Measurements from ENCODE around the gene SYNDIG1.

SYNDIG1 gene

GRCh38 chr20:24522452-24523330 lies 53.3 kb downstream of the SYNDIG1 start:
- no peak for DNase-seq (ENCODE audit: low spot score)
- no peaks in the 10 kb centered on the region for H3K4me1 Mint-ChIP-seq (ENCODE audit: low read depth)
- no peaks in the 10 kb centered on the region for H3K27me3 Mint-ChIP-seq (ENCODE audit: low read depth)
- no peak overlapping the region for H3K4me3 Mint-ChIP-seq
- H3K9me3 Mint-ChIP-seq: no peaks in the 10 kb centered on the region
- no peak overlapping the region for H3K27ac Mint-ChIP-seq
- H3K36me3 Mint-ChIP-seq (ENCODE audit: low read depth): no peaks in the 10 kb centered on the region

GRCh38 chr20:24523661-24524060 lies 54.2 kb downstream of the SYNDIG1 start:
- no peak overlapping the region for H3K27ac Mint-ChIP-seq
- no peaks in the 10 kb centered on the region for H3K36me3 Mint-ChIP-seq (ENCODE audit: low read depth)
- no peak overlapping the region for H3K4me3 Mint-ChIP-seq
- DNase-seq (ENCODE audit: low spot score): no peak
- no peaks in the 10 kb centered on the region for H3K4me1 Mint-ChIP-seq (ENCODE audit: low read depth)
- H3K27me3 Mint-ChIP-seq (ENCODE audit: low read depth): no peaks in the 10 kb centered on the region
- H3K9me3 Mint-ChIP-seq: no peaks in the 10 kb centered on the region

GRCh38 chr20:24528583-24529368 lies 59.3 kb downstream of the SYNDIG1 start:
- H3K4me3 Mint-ChIP-seq: no peak overlapping the region
- H3K36me3 Mint-ChIP-seq (ENCODE audit: low read depth): no peaks in the 10 kb centered on the region
- no peak overlapping the region for H3K27ac Mint-ChIP-seq
- no peaks in the 10 kb centered on the region for H3K27me3 Mint-ChIP-seq (ENCODE audit: low read depth)
- peaks cover 6% of the 10 kb centered on the region for H3K9me3 Mint-ChIP-seq
- DNase-seq (ENCODE audit: low spot score): no peak
- H3K4me1 Mint-ChIP-seq (ENCODE audit: low read depth): no peaks in the 10 kb centered on the region

- H3K9me3 Mint-ChIP-seq: peaks cover 6% of the 10 kb centered on the region
- no peaks in the 10 kb centered on the region for H3K36me3 Mint-ChIP-seq (ENCODE audit: low read depth)
- H3K4me3 Mint-ChIP-seq: no peak overlapping the region
- H3K4me1 Mint-ChIP-seq (ENCODE audit: low read depth): no peaks in the 10 kb centered on the region
- no peak overlapping the region for H3K27ac Mint-ChIP-seq
- no peak for DNase-seq (ENCODE audit: low spot score)
- no peaks in the 10 kb centered on the region for H3K27me3 Mint-ChIP-seq (ENCODE audit: low read depth)
These were observed 59.9 kb downstream of the SYNDIG1 start for GRCh38 chr20:24529369-24529719.

- Mint-ChIP-seq H3K4me1 (ENCODE audit: low read depth) (no peaks in the 10 kb centered on the region), H3K27me3 (ENCODE audit: low read depth) (no peaks in the 10 kb centered on the region), H3K36me3 (ENCODE audit: low read depth) (no peaks in the 10 kb centered on the region), H3K27ac (no peak overlapping the region), H3K4me3 (no peak overlapping the region), H3K9me3 (peaks cover 6% of the 10 kb centered on the region)
- no peak for DNase-seq (ENCODE audit: low spot score)
These were observed 60.8 kb downstream of the SYNDIG1 start for GRCh38 chr20:24530131-24530680.

GRCh38 chr20:24531202-24531601 lies 61.8 kb downstream of the SYNDIG1 start:
- H3K4me3 Mint-ChIP-seq: no peak overlapping the region
- H3K27ac Mint-ChIP-seq: no peak overlapping the region
- no peaks in the 10 kb centered on the region for H3K4me1 Mint-ChIP-seq (ENCODE audit: low read depth)
- no peaks in the 10 kb centered on the region for H3K27me3 Mint-ChIP-seq (ENCODE audit: low read depth)
- no peaks in the 10 kb centered on the region for H3K36me3 Mint-ChIP-seq (ENCODE audit: low read depth)
- peaks cover 6% of the 10 kb centered on the region for H3K9me3 Mint-ChIP-seq
- no peak for DNase-seq (ENCODE audit: low spot score)

- H3K4me1 Mint-ChIP-seq (ENCODE audit: low read depth): no peaks in the 10 kb centered on the region
- peaks cover 6% of the 10 kb centered on the region for H3K9me3 Mint-ChIP-seq
- H3K36me3 Mint-ChIP-seq (ENCODE audit: low read depth): no peaks in the 10 kb centered on the region
- no peaks in the 10 kb centered on the region for H3K27me3 Mint-ChIP-seq (ENCODE audit: low read depth)
- H3K27ac Mint-ChIP-seq: no peak overlapping the region
- H3K4me3 Mint-ChIP-seq: no peak overlapping the region
- DNase-seq (ENCODE audit: low spot score): no peak
These were observed 62.4 kb downstream of the SYNDIG1 start for GRCh38 chr20:24531631-24532419.

GRCh38 chr20:24533449-24533848 lies 64.0 kb downstream of the SYNDIG1 start:
- no peaks in the 10 kb centered on the region for H3K36me3 Mint-ChIP-seq (ENCODE audit: low read depth)
- no peak overlapping the region for H3K27ac Mint-ChIP-seq
- H3K9me3 Mint-ChIP-seq: peaks cover 6% of the 10 kb centered on the region
- no peaks in the 10 kb centered on the region for H3K4me1 Mint-ChIP-seq (ENCODE audit: low read depth)
- no peak overlapping the region for H3K4me3 Mint-ChIP-seq
- H3K27me3 Mint-ChIP-seq (ENCODE audit: low read depth): no peaks in the 10 kb centered on the region
- DNase-seq (ENCODE audit: low spot score): no peak

- H3K36me3 Mint-ChIP-seq (ENCODE audit: low read depth): no peaks in the 10 kb centered on the region
- no peak overlapping the region for H3K4me3 Mint-ChIP-seq
- no peaks in the 10 kb centered on the region for H3K27me3 Mint-ChIP-seq (ENCODE audit: low read depth)
- H3K4me1 Mint-ChIP-seq (ENCODE audit: low read depth): no peaks in the 10 kb centered on the region
- H3K27ac Mint-ChIP-seq: no peak overlapping the region
- H3K9me3 Mint-ChIP-seq: peaks cover 6% of the 10 kb centered on the region
- DNase-seq (ENCODE audit: low spot score): no peak
These were observed 64.9 kb downstream of the SYNDIG1 start for GRCh38 chr20:24534282-24534681.

- no peak for DNase-seq (ENCODE audit: low spot score)
- H3K4me1 Mint-ChIP-seq (ENCODE audit: low read depth): no peaks in the 10 kb centered on the region
- no peak overlapping the region for H3K4me3 Mint-ChIP-seq
- H3K27ac Mint-ChIP-seq: no peak overlapping the region
- no peaks in the 10 kb centered on the region for H3K36me3 Mint-ChIP-seq (ENCODE audit: low read depth)
- no peaks in the 10 kb centered on the region for H3K9me3 Mint-ChIP-seq
- peaks cover 4% of the 10 kb centered on the region for H3K27me3 Mint-ChIP-seq (ENCODE audit: low read depth)
These were observed 66.7 kb downstream of the SYNDIG1 start for GRCh38 chr20:24535941-24536730.

GRCh38 chr20:24537210-24537609 lies 67.8 kb downstream of the SYNDIG1 start:
- Mint-ChIP-seq H3K27me3 (ENCODE audit: low read depth) (peaks cover 9% of the 10 kb centered on the region), H3K4me3 (no peak overlapping the region), H3K9me3 (no peaks in the 10 kb centered on the region), H3K27ac (no peak overlapping the region), H3K36me3 (ENCODE audit: low read depth) (no peaks in the 10 kb centered on the region), H3K4me1 (ENCODE audit: low read depth) (no peaks in the 10 kb centered on the region)
- DNase-seq (ENCODE audit: low spot score): no peak

GRCh38 chr20:24542721-24543120 lies 73.3 kb downstream of the SYNDIG1 start:
- no peaks in the 10 kb centered on the region for H3K4me1 Mint-ChIP-seq (ENCODE audit: low read depth)
- no peaks in the 10 kb centered on the region for H3K9me3 Mint-ChIP-seq
- H3K27ac Mint-ChIP-seq: no peak overlapping the region
- no peak overlapping the region for H3K4me3 Mint-ChIP-seq
- no peaks in the 10 kb centered on the region for H3K36me3 Mint-ChIP-seq (ENCODE audit: low read depth)
- no peak for DNase-seq (ENCODE audit: low spot score)
- peaks cover 9% of the 10 kb centered on the region for H3K27me3 Mint-ChIP-seq (ENCODE audit: low read depth)

GRCh38 chr20:24543168-24543567 lies 73.7 kb downstream of the SYNDIG1 start:
- Mint-ChIP-seq H3K4me1 (ENCODE audit: low read depth) (no peaks in the 10 kb centered on the region), H3K4me3 (no peak overlapping the region), H3K27ac (no peak overlapping the region), H3K36me3 (ENCODE audit: low read depth) (no peaks in the 10 kb centered on the region), H3K9me3 (no peaks in the 10 kb centered on the region), H3K27me3 (ENCODE audit: low read depth) (peaks cover 9% of the 10 kb centered on the region)
- no peak for DNase-seq (ENCODE audit: low spot score)

Data from T-helper 2 cell treated with Interferon-gamma antibody and Interleukin-4, amounts not matched to agents 5 μg/mL and 100 μg/mL, for 36 hours (primary cell).